K562 (cell line): Measurements from ENCODE around the gene A4GNT.

ENCODE experiments used
- CTCF ChIP-seq, 3 experiments: IDR thresholded peaks in 2 of 3; conservative IDR thresholded peaks in 1 of 3; 2 replicates each; pipeline ENCODE4 v1.5.1; 2011 to 2012; ENCODE audit warnings: low read length in 3 of 3, mild to moderate bottlenecking in 3 of 3, control low read depth in 2 of 3, improper control_type of control experiment in 1 of 3, inconsistent platforms in 1 of 3, low read depth in 1 of 3, mixed read lengths in 1 of 3, moderate library complexity in 1 of 3; ENCODE audit not compliant: insufficient read depth in 2 of 3
- E2F4 ChIP-seq: sonication (generic); formaldehyde crosslinking; IDR thresholded peaks from 2 replicates; pipeline ENCODE4 v1.8.0; 2022; ENCODE audit warnings: mild to moderate bottlenecking, low read depth, missing genetic modification reagents
- HIVEP1 ChIP-seq: fragments of 250-450 bp; sonication (Bioruptor Pico); IDR thresholded peaks from 2 replicates; pipeline ENCODE4 v1.4.0; 2020; ENCODE audit warnings: mild to moderate bottlenecking
- NFYB ChIP-seq: IDR thresholded peaks from 2 replicates; pipeline ENCODE4 v1.6.1; 2011; ENCODE audit warnings: mild to moderate bottlenecking, moderate library complexity; ENCODE audit not compliant: insufficient read length; ENCODE audit errors: extremely low read depth
- STAT5B ChIP-seq: fragments of 250-450 bp; sonication (Bioruptor Pico); IDR thresholded peaks from 2 replicates; pipeline ENCODE4 v1.8.0; 2021; ENCODE audit warnings: mild to moderate bottlenecking, inconsistent platforms

- TF ChIP-seq CTCF (IDR thresholded peaks at IDR 0.05 in 2 of 3, conservative IDR thresholded peaks at IDR 0.05 in 1 of 3; ENCODE audit: insufficient read depth in 2 of 3, low read depth in 1 of 3, low read length in 3 of 3) (no peak), NFYB (no peak), HIVEP1 (CRISPR knock-in tag) (no peak), STAT5B (no peak), E2F4 (CRISPR knock-in tag) (no peak)
Measured at GRCh38 chr3:138119423-138119766, 12.8 kb downstream of the A4GNT start.
